ENCODE measurements around the gene SLC25A20. TPM values are rescaled to one million over a fixed set of nuclear protein-coding genes. Genes with fewer than 3 reads are reported as not detected.

The SLC25A20 gene, protein sequence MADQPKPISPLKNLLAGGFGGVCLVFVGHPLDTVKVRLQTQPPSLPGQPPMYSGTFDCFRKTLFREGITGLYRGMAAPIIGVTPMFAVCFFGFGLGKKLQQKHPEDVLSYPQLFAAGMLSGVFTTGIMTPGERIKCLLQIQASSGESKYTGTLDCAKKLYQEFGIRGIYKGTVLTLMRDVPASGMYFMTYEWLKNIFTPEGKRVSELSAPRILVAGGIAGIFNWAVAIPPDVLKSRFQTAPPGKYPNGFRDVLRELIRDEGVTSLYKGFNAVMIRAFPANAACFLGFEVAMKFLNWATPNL
- total RNA-seq, result 10 to 100 TPM in 2 of 4 donors, 1 to 10 TPM in 2; 7.7 to 41.8 (median 15.3) TPM

DNA sequence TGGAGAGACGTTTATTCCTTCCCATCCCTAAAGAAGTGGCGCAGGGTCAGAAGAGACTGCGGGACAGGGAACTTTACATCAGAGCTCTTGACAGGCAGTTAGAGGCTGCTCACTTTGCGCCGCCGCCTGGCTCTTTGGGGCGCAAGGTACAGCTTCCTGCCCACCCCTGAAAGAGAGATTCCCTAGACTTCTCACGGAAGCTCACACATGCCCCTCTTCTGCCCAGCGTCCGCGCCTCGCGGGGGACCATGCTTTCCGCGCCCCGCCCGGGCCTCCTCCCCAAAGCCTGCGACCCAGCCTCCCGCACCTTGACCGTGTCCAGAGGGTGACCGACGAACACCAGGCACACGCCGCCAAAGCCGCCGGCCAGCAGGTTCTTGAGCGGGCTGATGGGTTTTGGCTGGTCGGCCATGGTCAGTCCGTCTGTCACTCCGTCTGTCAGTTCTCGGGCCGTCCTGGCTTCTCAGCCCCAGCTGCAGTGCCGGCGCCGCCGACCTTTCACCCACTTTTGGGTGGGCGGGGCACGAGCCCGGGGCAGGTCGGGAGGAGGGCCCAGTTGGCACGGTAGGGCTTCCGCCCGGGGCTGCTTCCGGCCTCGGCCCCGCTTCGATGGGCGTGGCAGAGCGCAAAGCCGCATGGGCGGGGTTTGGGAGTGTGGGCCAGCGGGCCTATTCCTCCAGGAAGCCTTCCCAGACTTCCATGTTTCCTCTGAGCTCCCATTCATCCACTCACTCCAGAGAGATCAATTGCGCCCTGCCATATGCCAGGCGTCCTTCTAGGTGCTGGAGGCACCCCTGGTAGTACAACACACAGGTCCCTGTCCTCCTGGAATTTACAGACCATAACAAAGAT lies at the start of gene SLC25A20:
Gene SLC25A20 (minus strand): TSS at position 500 of the 852 bp plus-strand sequence. CDS start 88 bp downstream, at position 412.
- DNase-seq, result peak; percentile 84 to 89
- TF ChIP-seq, protein P1, sequence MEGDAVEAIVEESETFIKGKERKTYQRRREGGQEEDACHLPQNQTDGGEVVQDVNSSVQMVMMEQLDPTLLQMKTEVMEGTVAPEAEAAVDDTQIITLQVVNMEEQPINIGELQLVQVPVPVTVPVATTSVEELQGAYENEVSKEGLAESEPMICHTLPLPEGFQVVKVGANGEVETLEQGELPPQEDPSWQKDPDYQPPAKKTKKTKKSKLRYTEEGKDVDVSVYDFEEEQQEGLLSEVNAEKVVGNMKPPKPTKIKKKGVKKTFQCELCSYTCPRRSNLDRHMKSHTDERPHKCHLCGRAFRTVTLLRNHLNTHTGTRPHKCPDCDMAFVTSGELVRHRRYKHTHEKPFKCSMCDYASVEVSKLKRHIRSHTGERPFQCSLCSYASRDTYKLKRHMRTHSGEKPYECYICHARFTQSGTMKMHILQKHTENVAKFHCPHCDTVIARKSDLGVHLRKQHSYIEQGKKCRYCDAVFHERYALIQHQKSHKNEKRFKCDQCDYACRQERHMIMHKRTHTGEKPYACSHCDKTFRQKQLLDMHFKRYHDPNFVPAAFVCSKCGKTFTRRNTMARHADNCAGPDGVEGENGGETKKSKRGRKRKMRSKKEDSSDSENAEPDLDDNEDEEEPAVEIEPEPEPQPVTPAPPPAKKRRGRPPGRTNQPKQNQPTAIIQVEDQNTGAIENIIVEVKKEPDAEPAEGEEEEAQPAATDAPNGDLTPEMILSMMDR (IDR thresholded peaks at IDR 0.05), result peak in 2 of 4 experiments; percentile 1 to 21
- peak in 1 of 2 donors; percentile 53 for TF ChIP-seq POLR2A (IDR thresholded peaks at IDR 0.05)
- intact Hi-C loops (cut with DNase I; ENCODE audit: low total_unique reads), result no loop called here

DNA sequence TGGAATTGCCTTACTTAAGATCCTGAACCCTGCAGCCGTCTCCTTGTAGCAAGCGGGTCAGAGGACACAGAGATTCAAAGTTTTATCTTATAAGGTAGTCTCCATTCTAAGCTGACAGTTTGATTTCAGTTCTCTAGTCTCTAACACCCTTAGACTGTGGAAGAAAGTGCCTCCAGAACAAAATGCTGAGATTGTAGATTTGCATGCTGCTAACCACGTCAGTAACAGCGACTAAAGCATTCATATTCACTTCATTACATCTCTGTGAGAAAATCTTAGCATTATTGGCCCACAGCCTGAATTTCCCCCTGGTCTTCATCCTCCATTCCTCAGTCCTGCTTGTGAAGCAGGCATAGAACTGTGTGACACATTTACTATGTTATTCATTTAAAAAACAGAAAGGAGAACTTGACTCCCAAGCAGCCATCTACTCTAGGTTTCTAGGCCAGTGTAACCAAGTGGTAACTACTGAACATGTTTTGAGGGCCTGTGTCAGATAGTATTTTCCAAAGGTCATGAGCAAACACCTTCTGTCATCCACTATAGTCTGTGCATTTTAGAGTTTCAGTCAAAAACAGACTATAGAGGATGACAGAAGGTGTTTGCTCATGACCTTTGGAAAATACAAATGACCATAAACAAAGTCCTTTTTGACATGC lies 47.3 kb upstream of the SLC25A20 start:
- H3K4me1 ChIP-seq, result no peaks in the 10 kb centered on the region
- TF ChIP-seq POLR2A (IDR thresholded peaks at IDR 0.05), result no peak
- TF ChIP-seq, protein P1 (IDR thresholded peaks at IDR 0.05), result no peak
- H3K9me3 ChIP-seq, result no peaks in the 10 kb centered on the region
- no peaks in the 10 kb centered on the region for H3K27me3 ChIP-seq
- DNase-seq, result no peak
- no peak overlapping the region for H3K4me3 ChIP-seq
- intact Hi-C loops (cut with DNase I; ENCODE audit: low total_unique reads), result no loop called here
- no peak overlapping the region for H3K27ac ChIP-seq
- no peaks in the 10 kb centered on the region for H3K36me3 ChIP-seq

More for the DNA sequence above, at the start of gene SLC25A20:
- H3K9me3 ChIP-seq, result no peaks in the 10 kb centered on the region
- H3K4me1 ChIP-seq, result no peaks in the 10 kb centered on the region
- H3K27ac ChIP-seq, result peak within 1 kb of the TSS; percentile 74 to 82
- no peaks in the 10 kb centered on the region for H3K36me3 ChIP-seq
- H3K4me3 ChIP-seq, result peak within 1 kb of the TSS; percentile 71 to 75
- H3K27me3 ChIP-seq, result no peaks in the 10 kb centered on the region

DNA sequence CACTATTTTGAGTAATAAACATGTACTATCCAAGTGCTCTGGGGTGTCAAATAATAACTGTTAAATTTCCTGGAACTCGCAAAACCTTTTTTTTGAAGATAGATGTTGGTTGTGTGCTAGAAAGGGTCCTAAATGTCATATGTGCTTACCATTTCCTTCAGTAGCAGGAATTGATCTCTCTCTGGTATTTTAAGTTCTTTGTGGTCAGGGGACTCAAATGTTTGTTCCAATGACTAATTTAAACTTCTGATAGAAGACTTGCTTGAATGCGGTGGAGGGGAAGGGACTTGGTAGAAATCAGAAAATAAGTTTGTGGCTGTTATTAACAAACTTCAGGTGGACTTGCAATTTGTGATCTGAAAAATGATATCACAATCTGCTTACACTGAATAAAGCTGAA lies 46.8 kb upstream of the SLC25A20 start:
- no peak for TF ChIP-seq POLR2A (IDR thresholded peaks at IDR 0.05)
- no peaks in the 10 kb centered on the region for H3K27me3 ChIP-seq
- H3K36me3 ChIP-seq, result no peaks in the 10 kb centered on the region
- no peak overlapping the region for H3K27ac ChIP-seq
- no peaks in the 10 kb centered on the region for H3K4me1 ChIP-seq
- no peak overlapping the region for H3K4me3 ChIP-seq
- no peaks in the 10 kb centered on the region for H3K9me3 ChIP-seq
- DNase-seq, result no peak
- intact Hi-C loops (cut with DNase I; ENCODE audit: low total_unique reads), result no loop called here

DNA sequence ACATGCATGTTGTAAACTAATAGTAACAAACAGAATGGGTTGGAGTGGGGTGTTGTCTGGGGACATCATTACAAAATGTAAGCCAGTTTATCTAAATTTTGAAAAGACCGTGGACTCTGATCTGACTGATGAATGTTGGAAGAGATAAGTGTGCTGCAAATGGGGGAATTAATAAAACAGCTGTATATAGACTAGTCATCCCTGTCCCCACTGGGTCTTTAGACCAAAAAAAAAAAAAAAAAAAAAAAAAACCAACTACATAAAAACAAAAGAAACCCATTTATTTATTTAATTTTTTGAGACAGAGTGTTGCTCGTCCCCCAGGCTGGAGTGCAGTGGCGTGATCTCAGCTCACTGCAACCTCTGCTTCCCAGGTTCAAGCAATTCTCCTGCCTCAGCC lies 40.0 kb upstream of the SLC25A20 start:
- TF ChIP-seq, protein P1 (IDR thresholded peaks at IDR 0.05), result no peak
- no peak for TF ChIP-seq POLR2A (IDR thresholded peaks at IDR 0.05)

DNA sequence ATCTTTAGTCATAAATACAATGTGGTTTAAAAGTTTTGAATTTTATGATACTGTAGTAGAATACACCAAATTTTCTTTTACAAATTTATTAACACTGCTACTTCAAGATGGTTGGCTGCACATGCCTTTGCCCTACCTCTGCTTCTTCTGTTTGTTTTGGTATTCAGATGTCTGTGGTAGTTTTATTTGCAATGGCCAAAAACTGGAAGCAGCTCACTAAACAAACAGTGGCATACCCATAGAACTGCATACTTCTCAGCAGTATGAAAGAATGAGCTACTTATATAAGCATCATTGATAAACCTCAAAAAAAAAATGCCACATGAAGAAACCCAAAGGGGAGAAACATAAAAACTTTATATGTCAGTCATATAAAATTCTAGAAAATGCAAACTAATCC lies 39.5 kb upstream of the SLC25A20 start:
- intact Hi-C loops (cut with DNase I; ENCODE audit: low total_unique reads), result no loop called here

More for the DNA sequence above, 40.0 kb upstream of the SLC25A20 start:
- Histone ChIP-seq H3K4me1 (no peaks in the 10 kb centered on the region), H3K36me3 (no peaks in the 10 kb centered on the region), H3K4me3 (no peak overlapping the region), H3K27ac (no peak overlapping the region), H3K9me3 (no peaks in the 10 kb centered on the region), H3K27me3 (no peaks in the 10 kb centered on the region)
- intact Hi-C loops (cut with DNase I; ENCODE audit: low total_unique reads), result no loop called here
- no peak for DNase-seq

More for the DNA sequence above, 39.5 kb upstream of the SLC25A20 start:
- no peaks in the 10 kb centered on the region for H3K4me1 ChIP-seq
- no peak for DNase-seq
- H3K36me3 ChIP-seq, result no peaks in the 10 kb centered on the region
- H3K27ac ChIP-seq, result no peak overlapping the region
- TF ChIP-seq POLR2A (IDR thresholded peaks at IDR 0.05), result no peak
- TF ChIP-seq, protein P1 (IDR thresholded peaks at IDR 0.05), result no peak
- H3K4me3 ChIP-seq, result no peak overlapping the region
- H3K9me3 ChIP-seq, result no peaks in the 10 kb centered on the region
- H3K27me3 ChIP-seq, result no peaks in the 10 kb centered on the region

Measured in uterus (tissue), 4 donors.